ENCODE results near the gene MARK1.
"Not testable (repeated sequence)": the region's sequence is repeated elsewhere in the genome, so short reads cannot be mapped to it uniquely, and the experiment has no call there.

MARK1 gene

GRCh38 chr1:220631238-220631815, 103.4 kb downstream of the MARK1 start:
- peak; percentile 66 for DNase-seq

- no peak for DNase-seq
Measured at GRCh38 chr1:220637759-220638158, 109.8 kb downstream of the MARK1 start.

GRCh38 chr1:220642285-220642684, 114.3 kb downstream of the MARK1 start:
- DNase-seq, result no peak

GRCh38 chr1:220652995-220653394, 125.1 kb downstream of the MARK1 start:
- peak; percentile 79 for DNase-seq

GRCh38 chr1:220655509-220655908, 127.6 kb downstream of the MARK1 start:
- no peak for DNase-seq

GRCh38 chr1:220655961-220656740, 128.2 kb downstream of the MARK1 start:
- peak; percentile 79 for DNase-seq

GRCh38 chr1:220666349-220666748, 138.4 kb downstream of the MARK1 start:
- DNase-seq, result no peak

- no peak for DNase-seq
Measured at GRCh38 chr1:220669005-220669404, 141.1 kb downstream of the MARK1 start.

GRCh38 chr1:220670365-220670764, 142.4 kb downstream of the MARK1 start:
- DNase-seq, result no peak

- DNase-seq, result no peak
Measured at GRCh38 chr1:220673921-220674320, 146.0 kb downstream of the MARK1 start.

GRCh38 chr1:220677251-220677650, 149.3 kb downstream of the MARK1 start:
- peak; percentile 84 for DNase-seq

GRCh38 chr1:220680085-220680687, 152.2 kb downstream of the MARK1 start:
- DNase-seq, result peak; percentile 67

GRCh38 chr1:220681220-220681880, 153.4 kb downstream of the MARK1 start:
- no peak for DNase-seq

GRCh38 chr1:220682901-220683576, 155.1 kb downstream of the MARK1 start:
- DNase-seq, result no peak

GRCh38 chr1:220683716-220684115, 155.8 kb downstream of the MARK1 start:
- DNase-seq, result not testable (repeated sequence)

GRCh38 chr1:220684890-220685289, 157.0 kb downstream of the MARK1 start:
- DNase-seq, result peak; percentile 48

GRCh38 chr1:220685879-220686278, 157.9 kb downstream of the MARK1 start:
- no peak for DNase-seq

- DNase-seq, result no peak
Measured at GRCh38 chr1:220687809-220688208, 159.9 kb downstream of the MARK1 start.

GRCh38 chr1:220689666-220690065, 161.7 kb downstream of the MARK1 start:
- DNase-seq, result no peak

- peak; percentile 88 for DNase-seq
Measured at GRCh38 chr1:220690140-220691052, 162.5 kb downstream of the MARK1 start, which contains the start of gene C1orf115. Gene C1orf115, plus strand, starts transcription at chr1:220690363. Its CDS starts 40 bp downstream, at chr1:220690403.

- no peak for DNase-seq
Measured at GRCh38 chr1:220691053-220691684, 163.2 kb downstream of the MARK1 start.

Data from NCI-H69 (cell line).